NCI-H146 treated with DMSO at 0.1 percent for 48 hours (cell line): Measurements from ENCODE around the gene DLD.

Source experiments
- DNase-seq: peaks from one replicate; lab custom pipeline; 2025; ENCODE audit not compliant: unreplicated experiment; lab: John Stamatoyannopoulos, UW

Gene DLD

GRCh38 chr7:107967420-107967819 lies 76.4 kb downstream of the DLD start:
- peak; percentile 65 for DNase-seq

GRCh38 chr7:107968449-107968848 lies 77.5 kb downstream of the DLD start:
- no peak for DNase-seq

GRCh38 chr7:107969856-107970255 lies 78.9 kb downstream of the DLD start:
- no peak for DNase-seq
